Measurements from ENCODE around the gene MTREX.

MTREX gene

GRCh38 chr5:55290991-55291390 is 16.8 kb upstream of the MTREX start:
- no peak overlapping the region for H3K4me3 ChIP-seq (ENCODE audit: low read depth, low read length)
- TF ChIP-seq, protein P1, sequence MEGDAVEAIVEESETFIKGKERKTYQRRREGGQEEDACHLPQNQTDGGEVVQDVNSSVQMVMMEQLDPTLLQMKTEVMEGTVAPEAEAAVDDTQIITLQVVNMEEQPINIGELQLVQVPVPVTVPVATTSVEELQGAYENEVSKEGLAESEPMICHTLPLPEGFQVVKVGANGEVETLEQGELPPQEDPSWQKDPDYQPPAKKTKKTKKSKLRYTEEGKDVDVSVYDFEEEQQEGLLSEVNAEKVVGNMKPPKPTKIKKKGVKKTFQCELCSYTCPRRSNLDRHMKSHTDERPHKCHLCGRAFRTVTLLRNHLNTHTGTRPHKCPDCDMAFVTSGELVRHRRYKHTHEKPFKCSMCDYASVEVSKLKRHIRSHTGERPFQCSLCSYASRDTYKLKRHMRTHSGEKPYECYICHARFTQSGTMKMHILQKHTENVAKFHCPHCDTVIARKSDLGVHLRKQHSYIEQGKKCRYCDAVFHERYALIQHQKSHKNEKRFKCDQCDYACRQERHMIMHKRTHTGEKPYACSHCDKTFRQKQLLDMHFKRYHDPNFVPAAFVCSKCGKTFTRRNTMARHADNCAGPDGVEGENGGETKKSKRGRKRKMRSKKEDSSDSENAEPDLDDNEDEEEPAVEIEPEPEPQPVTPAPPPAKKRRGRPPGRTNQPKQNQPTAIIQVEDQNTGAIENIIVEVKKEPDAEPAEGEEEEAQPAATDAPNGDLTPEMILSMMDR (IDR thresholded peaks at IDR 0.05; ENCODE audit: insufficient read depth, low read length, missing control alignments) = no peak
- DNase-seq (ENCODE audit: low read depth, low spot score) = no peak
- CTCF ChIA-PET = no interaction called here
- POLR2A ChIA-PET = no interaction called here

DNA sequence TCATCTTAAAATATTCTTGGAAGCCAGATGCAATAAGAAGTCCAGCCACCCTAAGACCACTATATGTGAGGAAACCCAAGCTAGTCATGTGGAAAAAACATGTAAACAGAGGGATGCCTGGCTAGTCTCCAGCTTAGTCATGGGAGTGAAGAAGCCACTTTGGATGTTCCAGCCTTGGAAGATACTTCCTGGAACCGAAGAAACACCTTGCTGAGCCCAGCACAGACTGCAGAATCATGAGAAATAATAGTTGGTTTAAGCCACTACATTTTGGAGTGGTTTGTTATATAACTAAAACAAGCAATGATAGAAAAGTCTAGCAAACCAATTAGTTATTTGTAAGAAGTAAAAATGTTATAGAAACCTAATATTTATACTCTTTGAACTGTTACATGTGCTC is 12.9 kb upstream of the MTREX start:
- CTCF ChIA-PET = no interaction called here
- TF ChIP-seq, protein P1 (IDR thresholded peaks at IDR 0.05; ENCODE audit: insufficient read depth, low read length, missing control alignments) = no peak
- no peak overlapping the region for H3K4me3 ChIP-seq (ENCODE audit: low read depth, low read length)
- DNase-seq (ENCODE audit: low read depth, low spot score) = no peak
- POLR2A ChIA-PET = no interaction called here

GRCh38 chr5:55300890-55301289 is 6.9 kb upstream of the MTREX start:
- H3K4me3 ChIP-seq (ENCODE audit: low read depth, low read length) = no peak overlapping the region
- ChIA-PET POLR2A (no interaction called here), CTCF (no interaction called here)
- no peak for DNase-seq (ENCODE audit: low read depth, low spot score)
- TF ChIP-seq, protein P1 (IDR thresholded peaks at IDR 0.05; ENCODE audit: insufficient read depth, low read length, missing control alignments) = no peak

- no peak overlapping the region for H3K4me3 ChIP-seq (ENCODE audit: low read depth, low read length)
- POLR2A ChIA-PET = no interaction called here
- TF ChIP-seq, protein P1 (IDR thresholded peaks at IDR 0.05; ENCODE audit: insufficient read depth, low read length, missing control alignments) = no peak
- peak; percentile 82 for DNase-seq (ENCODE audit: low read depth, low spot score)
- CTCF ChIA-PET = no interaction called here
Measured at GRCh38 chr5:55303238-55303690, 4.5 kb upstream of the MTREX start.

DNA sequence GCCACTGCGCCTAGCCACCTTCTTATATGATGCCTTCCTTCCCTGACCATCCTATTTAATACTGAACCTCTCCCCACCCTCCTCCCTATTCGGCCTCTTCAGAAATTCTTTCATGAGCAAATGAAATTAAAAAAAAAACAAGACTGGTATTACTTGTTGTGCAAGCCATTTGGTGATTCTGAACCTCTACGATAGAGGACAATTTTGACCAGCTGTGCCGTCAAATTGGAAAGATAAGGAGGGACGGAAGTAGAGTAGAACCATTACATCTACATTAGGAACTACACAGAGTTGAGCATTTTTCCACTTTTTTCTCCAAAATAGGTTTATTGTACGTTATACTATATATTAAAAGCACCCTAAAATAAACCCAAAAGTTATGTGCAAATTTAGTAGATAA is 3.2 kb upstream of the MTREX start:
- TF ChIP-seq, protein P1 (IDR thresholded peaks at IDR 0.05; ENCODE audit: insufficient read depth, low read length, missing control alignments) = no peak
- POLR2A ChIA-PET = no interaction called here
- no peak overlapping the region for H3K4me3 ChIP-seq (ENCODE audit: low read depth, low read length)
- no peak for DNase-seq (ENCODE audit: low read depth, low spot score)
- CTCF ChIA-PET = interaction anchor here (1.9 to 3.3 kb wide), 2 partner anchors 133 to 631 kb away, joined by 5 to 15 read pairs; no protein-coding TSS in a partner anchor

- ChIA-PET POLR2A (no interaction called here), CTCF (interaction anchor here (1.0 to 3.3 kb wide), 5 partner anchors 74 to 630 kb away, joined by 3 to 15 read pairs (median 4); no protein-coding TSS in a partner anchor)
- H3K4me3 ChIP-seq (ENCODE audit: low read depth, low read length) = peak overlapping the region; percentile 86; the same call in 1 of the 2 replicates
- TF ChIP-seq, protein P1 (IDR thresholded peaks at IDR 0.05; ENCODE audit: insufficient read depth, low read length, missing control alignments) = no peak
- no peak for DNase-seq (ENCODE audit: low read depth, low spot score)
Measured at GRCh38 chr5:55305345-55305744, 2.4 kb upstream of the MTREX start.

All from AG04449 (cell line).